Measurements from ENCODE around the gene ILF3. TPM values are rescaled to one million over a fixed set of nuclear protein-coding genes. Genes with fewer than 3 reads are reported as not detected.

Gene ILF3
- total and polyA plus RNA-seq, 2 of the 13 experiments (the other 11 are each of a cell fraction or from before 2014, with no cell fraction given), result 120 to 173 TPM

DNA sequence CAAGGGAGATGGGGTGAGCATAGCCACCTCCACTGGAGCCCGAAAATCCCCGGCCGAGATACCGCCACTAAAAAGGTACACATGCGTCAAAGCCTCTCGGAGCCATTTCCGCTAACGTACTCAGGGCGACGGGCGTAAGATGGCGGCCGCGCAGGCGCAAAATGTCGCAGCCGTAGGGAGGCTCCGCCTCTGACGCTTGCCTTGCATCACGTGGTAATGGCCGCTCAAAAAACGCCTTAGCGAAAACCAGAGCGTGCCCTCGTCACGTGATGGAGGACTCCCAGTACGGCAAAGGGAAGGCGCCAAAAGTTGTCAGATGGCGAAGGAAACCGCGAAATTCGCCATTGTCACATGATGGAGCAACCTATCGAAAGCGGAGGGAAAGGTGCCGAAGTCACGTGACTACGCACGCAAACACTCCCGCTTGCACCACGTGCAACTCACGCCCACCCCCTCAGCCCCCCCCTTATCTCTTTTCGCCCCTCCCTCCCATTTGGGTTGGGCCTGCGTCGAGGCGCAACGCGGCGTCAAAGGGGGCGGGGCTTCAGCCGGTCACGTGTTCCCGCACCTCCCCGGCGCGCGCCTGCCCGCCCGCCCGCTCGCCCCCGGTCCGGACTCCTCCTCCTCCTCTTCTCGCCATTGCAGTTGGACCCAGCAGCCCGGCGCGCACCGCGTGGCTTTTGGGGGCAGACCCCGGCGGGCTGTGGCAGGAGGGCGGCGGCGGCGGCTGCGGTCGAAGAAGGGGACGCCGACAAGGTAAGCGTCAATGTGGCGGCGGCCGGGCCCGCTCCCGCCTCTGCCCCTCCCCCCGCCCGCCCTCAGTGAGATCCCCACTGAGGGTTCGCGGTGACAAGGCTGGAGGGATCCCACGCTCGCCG lies at the start of gene ILF3 (continued):
- TF ChIP-seq, protein P1, sequence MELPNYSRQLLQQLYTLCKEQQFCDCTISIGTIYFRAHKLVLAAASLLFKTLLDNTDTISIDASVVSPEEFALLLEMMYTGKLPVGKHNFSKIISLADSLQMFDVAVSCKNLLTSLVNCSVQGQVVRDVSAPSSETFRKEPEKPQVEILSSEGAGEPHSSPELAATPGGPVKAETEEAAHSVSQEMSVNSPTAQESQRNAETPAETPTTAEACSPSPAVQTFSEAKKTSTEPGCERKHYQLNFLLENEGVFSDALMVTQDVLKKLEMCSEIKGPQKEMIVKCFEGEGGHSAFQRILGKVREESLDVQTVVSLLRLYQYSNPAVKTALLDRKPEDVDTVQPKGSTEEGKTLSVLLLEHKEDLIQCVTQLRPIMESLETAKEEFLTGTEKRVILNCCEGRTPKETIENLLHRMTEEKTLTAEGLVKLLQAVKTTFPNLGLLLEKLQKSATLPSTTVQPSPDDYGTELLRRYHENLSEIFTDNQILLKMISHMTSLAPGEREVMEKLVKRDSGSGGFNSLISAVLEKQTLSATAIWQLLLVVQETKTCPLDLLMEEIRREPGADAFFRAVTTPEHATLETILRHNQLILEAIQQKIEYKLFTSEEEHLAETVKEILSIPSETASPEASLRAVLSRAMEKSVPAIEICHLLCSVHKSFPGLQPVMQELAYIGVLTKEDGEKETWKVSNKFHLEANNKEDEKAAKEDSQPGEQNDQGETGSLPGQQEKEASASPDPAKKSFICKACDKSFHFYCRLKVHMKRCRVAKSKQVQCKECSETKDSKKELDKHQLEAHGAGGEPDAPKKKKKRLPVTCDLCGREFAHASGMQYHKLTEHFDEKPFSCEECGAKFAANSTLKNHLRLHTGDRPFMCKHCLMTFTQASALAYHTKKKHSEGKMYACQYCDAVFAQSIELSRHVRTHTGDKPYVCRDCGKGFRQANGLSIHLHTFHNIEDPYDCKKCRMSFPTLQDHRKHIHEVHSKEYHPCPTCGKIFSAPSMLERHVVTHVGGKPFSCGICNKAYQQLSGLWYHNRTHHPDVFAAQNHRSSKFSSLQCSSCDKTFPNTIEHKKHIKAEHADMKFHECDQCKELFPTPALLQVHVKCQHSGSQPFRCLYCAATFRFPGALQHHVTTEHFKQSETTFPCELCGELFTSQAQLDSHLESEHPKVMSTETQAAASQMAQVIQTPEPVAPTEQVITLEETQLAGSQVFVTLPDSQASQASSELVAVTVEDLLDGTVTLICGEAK (IDR thresholded peaks at IDR 0.05), result no peak
- TF ChIP-seq, protein P1 (CRISPR knock-in tag; IDR thresholded peaks at IDR 0.05), result peak; percentile 76
- peak; percentile 72; the same call in 1 of the 2 replicates for TF ChIP-seq ZNF34 (CRISPR knock-in tag; IDR thresholded peaks at IDR 0.05; ENCODE audit: borderline replicate concordance)
- TF ChIP-seq MYNN (CRISPR knock-in tag; IDR thresholded peaks at IDR 0.05; ENCODE audit: low read depth), result peak; percentile 55; the same call in 1 of the 2 replicates
- TF ChIP-seq ZNF589 (CRISPR knock-in tag; conservative IDR thresholded peaks at IDR 0.05), result peak; percentile 68
- TF ChIP-seq ELF4 (CRISPR knock-in tag; IDR thresholded peaks at IDR 0.05; ENCODE audit: borderline replicate concordance), result 0 out of 2 replicates have a peak, but pooled peaks have one; percentile 8
- TF ChIP-seq, protein P2, sequence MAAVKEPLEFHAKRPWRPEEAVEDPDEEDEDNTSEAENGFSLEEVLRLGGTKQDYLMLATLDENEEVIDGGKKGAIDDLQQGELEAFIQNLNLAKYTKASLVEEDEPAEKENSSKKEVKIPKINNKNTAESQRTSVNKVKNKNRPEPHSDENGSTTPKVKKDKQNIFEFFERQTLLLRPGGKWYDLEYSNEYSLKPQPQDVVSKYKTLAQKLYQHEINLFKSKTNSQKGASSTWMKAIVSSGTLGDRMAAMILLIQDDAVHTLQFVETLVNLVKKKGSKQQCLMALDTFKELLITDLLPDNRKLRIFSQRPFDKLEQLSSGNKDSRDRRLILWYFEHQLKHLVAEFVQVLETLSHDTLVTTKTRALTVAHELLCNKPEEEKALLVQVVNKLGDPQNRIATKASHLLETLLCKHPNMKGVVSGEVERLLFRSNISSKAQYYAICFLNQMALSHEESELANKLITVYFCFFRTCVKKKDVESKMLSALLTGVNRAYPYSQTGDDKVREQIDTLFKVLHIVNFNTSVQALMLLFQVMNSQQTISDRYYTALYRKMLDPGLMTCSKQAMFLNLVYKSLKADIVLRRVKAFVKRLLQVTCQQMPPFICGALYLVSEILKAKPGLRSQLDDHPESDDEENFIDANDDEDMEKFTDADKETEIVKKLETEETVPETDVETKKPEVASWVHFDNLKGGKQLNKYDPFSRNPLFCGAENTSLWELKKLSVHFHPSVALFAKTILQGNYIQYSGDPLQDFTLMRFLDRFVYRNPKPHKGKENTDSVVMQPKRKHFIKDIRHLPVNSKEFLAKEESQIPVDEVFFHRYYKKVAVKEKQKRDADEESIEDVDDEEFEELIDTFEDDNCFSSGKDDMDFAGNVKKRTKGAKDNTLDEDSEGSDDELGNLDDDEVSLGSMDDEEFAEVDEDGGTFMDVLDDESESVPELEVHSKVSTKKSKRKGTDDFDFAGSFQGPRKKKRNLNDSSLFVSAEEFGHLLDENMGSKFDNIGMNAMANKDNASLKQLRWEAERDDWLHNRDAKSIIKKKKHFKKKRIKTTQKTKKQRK (IDR thresholded peaks at IDR 0.05; ENCODE audit: low read length), result no peak
- peak; percentile 69; the same call in 1 of the 2 replicates for TF ChIP-seq ZNF124 (CRISPR knock-in tag; IDR thresholded peaks at IDR 0.05)
- TF ChIP-seq ZNF383 (CRISPR knock-in tag; IDR thresholded peaks at IDR 0.05; ENCODE audit: borderline replicate concordance), result no peak
- peak; percentile 95 for TF ChIP-seq ZNF136 (CRISPR knock-in tag; IDR thresholded peaks at IDR 0.05; ENCODE audit: low read depth)
- TF ChIP-seq, protein P3, sequence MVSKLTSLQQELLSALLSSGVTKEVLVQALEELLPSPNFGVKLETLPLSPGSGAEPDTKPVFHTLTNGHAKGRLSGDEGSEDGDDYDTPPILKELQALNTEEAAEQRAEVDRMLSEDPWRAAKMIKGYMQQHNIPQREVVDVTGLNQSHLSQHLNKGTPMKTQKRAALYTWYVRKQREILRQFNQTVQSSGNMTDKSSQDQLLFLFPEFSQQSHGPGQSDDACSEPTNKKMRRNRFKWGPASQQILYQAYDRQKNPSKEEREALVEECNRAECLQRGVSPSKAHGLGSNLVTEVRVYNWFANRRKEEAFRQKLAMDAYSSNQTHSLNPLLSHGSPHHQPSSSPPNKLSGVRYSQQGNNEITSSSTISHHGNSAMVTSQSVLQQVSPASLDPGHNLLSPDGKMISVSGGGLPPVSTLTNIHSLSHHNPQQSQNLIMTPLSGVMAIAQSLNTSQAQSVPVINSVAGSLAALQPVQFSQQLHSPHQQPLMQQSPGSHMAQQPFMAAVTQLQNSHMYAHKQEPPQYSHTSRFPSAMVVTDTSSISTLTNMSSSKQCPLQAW (CRISPR knock-in tag; IDR thresholded peaks at IDR 0.05), result peak; percentile 72

Measured in HepG2 (cell line).